Panc1 (cell line): ENCODE measurements around the gene FCN3.

ENCODE experiments used
- CTCF ChIP-seq: fragments of 450-650 bp; IDR thresholded peaks from 2 replicates; pipeline ENCODE4 v1.5.1; 2017; ENCODE audit warnings: mild to moderate bottlenecking
- POLR2AphosphoS5 ChIP-seq: IDR thresholded peaks from 2 replicates; pipeline ENCODE4 v1.6.1; 2012; ENCODE audit warnings: mild to moderate bottlenecking, low read depth, low read length, moderate library complexity
- REST ChIP-seq, 2 experiments: IDR thresholded peaks; 2 replicates each; pipeline ENCODE4 v1.6.1; 2011 to 2012; ENCODE audit warnings: low read depth in 2 of 2, control low read depth in 1 of 2, low read length in 1 of 2, mild to moderate bottlenecking in 1 of 2, moderate library complexity in 1 of 2; ENCODE audit not compliant: insufficient read depth in 1 of 2

GRCh38 chr1:27343639-27344025, 31.0 kb downstream of the FCN3 start:
- TF ChIP-seq CTCF (no peak), REST (IDR thresholded peaks at IDR 0.05; ENCODE audit: insufficient read depth in 1 of 2, low read depth in 2 of 2, low read length in 1 of 2) (no peak), POLR2AphosphoS5 (no peak)
